Activated T-cell treated with anti-CD3 and anti-CD28 coated beads for 1 hour (primary cell): ENCODE data around the gene RAB14.
"Not testable (repeated sequence)": the region's sequence is repeated elsewhere in the genome, so short reads cannot be mapped to it uniquely, and the experiment has no call there.

Experiments used
- DNase-seq: peaks from one replicate; pipeline ENCODE4 v3.0.0-alpha.2; 2020; ENCODE audit warnings: low read depth

Gene RAB14

GRCh38 chr9:121156263-121156731, 45.4 kb downstream of the RAB14 start:
- no peak for DNase-seq

GRCh38 chr9:121154782-121155181, 46.9 kb downstream of the RAB14 start:
- no peak for DNase-seq

GRCh38 chr9:121153642-121154041, 48.0 kb downstream of the RAB14 start:
- no peak for DNase-seq

- DNase-seq: no peak
Measured at GRCh38 chr9:121150188-121150587, 51.5 kb downstream of the RAB14 start.

GRCh38 chr9:121144482-121144881, 57.2 kb downstream of the RAB14 start:
- no peak for DNase-seq

- no peak for DNase-seq
Measured at GRCh38 chr9:121143771-121144170, 57.9 kb downstream of the RAB14 start.

- no peak for DNase-seq
Measured at GRCh38 chr9:121141706-121142105, 60.0 kb downstream of the RAB14 start.

GRCh38 chr9:121141306-121141705, 60.4 kb downstream of the RAB14 start:
- no peak for DNase-seq

- DNase-seq: no peak
Measured at GRCh38 chr9:121140162-121140561, 61.5 kb downstream of the RAB14 start.

- no peak for DNase-seq
Measured at GRCh38 chr9:121138973-121139372, 62.7 kb downstream of the RAB14 start.

- no peak for DNase-seq
Measured at GRCh38 chr9:121138561-121138960, 63.1 kb downstream of the RAB14 start.

GRCh38 chr9:121135642-121136041, 66.0 kb downstream of the RAB14 start:
- no peak for DNase-seq

- peak; percentile 63 for DNase-seq
Measured at GRCh38 chr9:121133104-121133816, 68.4 kb downstream of the RAB14 start.

GRCh38 chr9:121129384-121129783, 72.3 kb downstream of the RAB14 start:
- not testable (repeated sequence) for DNase-seq
